Coronary artery (tissue), 2 donors: ENCODE data around the gene DCN.

Experiments
- DNase-seq: peaks from one replicate; pipeline ENCODE4 v3.0.0-alpha.2; 2017; ENCODE audit warnings: low spot score
- H3K27ac ChIP-seq, 2 donors: fragments of 200-600 bp; sonication (generic); one replicate each; pipeline ENCODE4 v1.5.1; 2016 to 2019
- H3K4me3 ChIP-seq: fragments of 200-600 bp; sonication (generic); 2 replicates; pipeline ENCODE4 v1.5.1; 2016; ENCODE audit warnings: mild to moderate bottlenecking, moderate library complexity
- TF ChIP-seq, protein P1 (sequence below): fragments of 200-600 bp; sonication (generic); IDR thresholded peaks from one replicate; pipeline ENCODE4 v1.5.1; 2019; ENCODE audit warnings: antibody characterized with exemption

DCN gene

DNA sequence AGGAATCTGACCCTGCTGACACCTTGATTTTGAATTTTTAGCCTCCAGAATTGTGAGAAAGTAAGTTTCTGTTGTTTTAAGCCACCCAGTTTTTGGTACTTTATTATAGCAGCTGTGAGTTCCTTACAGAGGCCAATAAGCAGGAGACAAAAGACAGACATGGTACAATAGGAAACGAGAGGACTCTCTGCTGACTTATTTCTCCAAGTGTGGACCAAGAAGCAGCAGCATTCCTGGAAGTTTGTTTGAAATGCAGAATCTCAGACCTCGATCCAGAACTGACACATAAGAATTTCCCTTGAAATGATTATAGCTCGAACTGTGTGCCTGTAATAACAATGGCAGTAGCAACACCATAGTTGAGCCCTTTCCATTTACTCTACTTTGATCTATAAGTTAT, 39.4 kb downstream of the DCN start:
- TF ChIP-seq, protein P1, sequence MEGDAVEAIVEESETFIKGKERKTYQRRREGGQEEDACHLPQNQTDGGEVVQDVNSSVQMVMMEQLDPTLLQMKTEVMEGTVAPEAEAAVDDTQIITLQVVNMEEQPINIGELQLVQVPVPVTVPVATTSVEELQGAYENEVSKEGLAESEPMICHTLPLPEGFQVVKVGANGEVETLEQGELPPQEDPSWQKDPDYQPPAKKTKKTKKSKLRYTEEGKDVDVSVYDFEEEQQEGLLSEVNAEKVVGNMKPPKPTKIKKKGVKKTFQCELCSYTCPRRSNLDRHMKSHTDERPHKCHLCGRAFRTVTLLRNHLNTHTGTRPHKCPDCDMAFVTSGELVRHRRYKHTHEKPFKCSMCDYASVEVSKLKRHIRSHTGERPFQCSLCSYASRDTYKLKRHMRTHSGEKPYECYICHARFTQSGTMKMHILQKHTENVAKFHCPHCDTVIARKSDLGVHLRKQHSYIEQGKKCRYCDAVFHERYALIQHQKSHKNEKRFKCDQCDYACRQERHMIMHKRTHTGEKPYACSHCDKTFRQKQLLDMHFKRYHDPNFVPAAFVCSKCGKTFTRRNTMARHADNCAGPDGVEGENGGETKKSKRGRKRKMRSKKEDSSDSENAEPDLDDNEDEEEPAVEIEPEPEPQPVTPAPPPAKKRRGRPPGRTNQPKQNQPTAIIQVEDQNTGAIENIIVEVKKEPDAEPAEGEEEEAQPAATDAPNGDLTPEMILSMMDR, result no peak
- H3K4me3 ChIP-seq, result no peak overlapping the region
- H3K27ac ChIP-seq, result peak overlapping the region; percentile 33 to 77
- no peak for DNase-seq

DNA sequence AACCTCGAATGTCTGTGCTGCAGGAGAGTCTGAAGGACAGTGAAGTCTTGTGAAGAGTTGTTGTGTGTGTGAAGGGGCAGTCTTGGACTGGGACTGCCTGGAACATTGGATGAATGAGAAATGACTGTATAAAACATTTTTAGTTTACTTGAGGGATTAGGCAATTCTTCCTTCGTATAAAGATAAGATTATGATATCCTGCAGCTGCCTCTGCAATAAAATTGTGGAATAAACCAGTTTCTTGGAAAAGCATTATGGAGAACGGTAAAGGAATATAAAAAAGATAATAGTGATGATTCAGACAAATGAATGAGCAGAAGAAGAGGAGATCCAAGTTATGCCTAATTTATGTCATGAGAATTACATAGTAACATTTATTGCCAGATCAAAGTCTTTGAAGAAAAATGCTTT, 40.4 kb downstream of the DCN start:
- TF ChIP-seq, protein P1, result no peak
- Histone ChIP-seq H3K27ac (peak overlapping the region in 1 of 2 donors; percentile 77), H3K4me3 (no peak overlapping the region)
- DNase-seq, result no peak

- TF ChIP-seq, protein P1, result no peak
- H3K4me3 ChIP-seq, result no peak overlapping the region
- DNase-seq, result no peak
- H3K27ac ChIP-seq, result peak overlapping the region in 1 of 2 donors; percentile 72
Measured at GRCh38 chr12:91140026-91140931, 42.3 kb downstream of the DCN start.

DNA sequence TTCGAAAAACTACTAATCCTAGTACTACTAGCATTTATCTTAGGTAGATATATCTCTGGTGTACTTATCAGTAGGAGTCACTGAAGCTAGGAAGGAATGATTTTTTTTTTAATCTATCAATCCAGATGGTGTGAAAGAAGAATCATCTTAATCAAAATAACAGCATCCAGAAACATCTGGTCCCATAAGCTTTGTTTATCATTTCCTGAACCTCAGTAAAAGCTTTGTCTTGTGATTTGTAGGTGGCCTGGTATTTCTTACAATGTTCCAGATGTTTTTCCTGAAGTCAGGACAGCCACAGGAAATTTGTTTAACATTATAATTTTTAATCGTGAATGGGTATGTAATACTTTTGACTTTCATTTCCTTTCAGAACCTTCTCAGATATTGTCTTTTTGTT, 43.3 kb downstream of the DCN start:
- Histone ChIP-seq H3K27ac (peak overlapping the region; percentile 64 to 72), H3K4me3 (no peak overlapping the region)
- no peak for DNase-seq
- TF ChIP-seq, protein P1, result no peak

- Histone ChIP-seq H3K4me3 (no peak overlapping the region), H3K27ac (peak overlapping the region; percentile 64 to 72)
- TF ChIP-seq, protein P1, result no peak
- DNase-seq, result no peak
Measured at GRCh38 chr12:91138337-91138920, 44.2 kb downstream of the DCN start.

- Histone ChIP-seq H3K27ac (no peak overlapping the region), H3K4me3 (no peak overlapping the region)
- no peak for DNase-seq
- TF ChIP-seq, protein P1, result no peak
Measured at GRCh38 chr12:91133871-91134270, 48.7 kb downstream of the DCN start.
